SK-N-SH (cell line): ENCODE results near the gene POLD3. TPM values are rescaled to one million over a fixed set of nuclear protein-coding genes. Genes with fewer than 3 reads are reported as not detected.

ENCODE experiments used
- CTCF ChIA-PET: fragments of 300-600, 350-600 bp; formaldehyde crosslinking; extraction: SDS; loops from one replicate; lab custom pipeline; 2021; lab: Yijun Ruan, JAX
- POLR2A ChIA-PET: fragments of 350-600 bp; sonication (Branson Sonifier 250); formaldehyde crosslinking; extraction: SDS; loops from one replicate; lab custom pipeline; 2020; ENCODE audit warnings: antibody characterized with exemption, inconsistent platforms; lab: Yijun Ruan, JAX
- DNase-seq: peaks from one replicate; pipeline ENCODE4 v3.0.0; 2012
- H2AFZ ChIP-seq: fragments of 200-600 bp; sonication (generic); 2 replicates; pipeline ENCODE4 v1.8.1; 2016; ENCODE audit warnings: antibody characterized with exemption, mild to moderate bottlenecking, low read depth
- H3F3A ChIP-seq: fragments of 200-600 bp; sonication (generic); replicated peaks from 2 replicates; pipeline ENCODE3; 2016; ENCODE audit warnings: antibody characterized with exemption, mild to moderate bottlenecking; ENCODE audit not compliant: insufficient read depth
- H3K27ac ChIP-seq, 2 experiments: fragments of 200-500 bp in 1 of 2; fragments of 200-600 bp in 1 of 2; sonication (Bioruptor generic) in 1 of 2; sonication (generic), shearing (Covaris generic) in 1 of 2; 2 replicates each; pipeline versions ENCODE4 v1.5.1 to v1.6.1; 2014 to 2016; ENCODE audit warnings: low read depth in 2 of 2, inconsistent platforms in 1 of 2, low read length in 1 of 2, mild to moderate bottlenecking in 1 of 2, mixed read lengths in 1 of 2
- H3K27me3 ChIP-seq: fragments of 200-600 bp; sonication (generic), shearing (Covaris generic); 2 replicates; pipeline ENCODE4 v1.6.1; 2016; ENCODE audit warnings: mixed run types; ENCODE audit not compliant: insufficient read depth
- H3K36me3 ChIP-seq, 2 experiments: fragments of 200-500 bp in 1 of 2; fragments of 200-600 bp in 1 of 2; sonication (Bioruptor generic) in 1 of 2; sonication (generic) in 1 of 2; replicated peaks in 1 of 2; 2 replicates each; pipeline versions ENCODE3 to v1.5.1; 2014 to 2016; ENCODE audit warnings: low read length in 1 of 2, mild to moderate bottlenecking in 1 of 2; ENCODE audit not compliant: insufficient read depth in 2 of 2, control insufficient read depth in 1 of 2
- H3K4me1 ChIP-seq, 2 experiments: fragments of 200-500 bp in 1 of 2; fragments of 200-600 bp in 1 of 2; sonication (Bioruptor generic) in 1 of 2; sonication (generic), shearing (Covaris generic) in 1 of 2; 2 replicates each; pipeline versions ENCODE4 v1.5.1 to v1.6.1; 2014 to 2016; ENCODE audit warnings: low read depth in 1 of 2, low read length in 1 of 2, mixed run types in 1 of 2; ENCODE audit not compliant: insufficient read depth in 2 of 2, control insufficient read depth in 1 of 2
- H3K4me2 ChIP-seq: fragments of 200-600 bp; sonication (generic), shearing (Covaris generic); 2 replicates; pipeline ENCODE4 v1.6.1; 2017; ENCODE audit warnings: mixed run types
- H3K4me3 ChIP-seq, 2 experiments: fragments of 200-500 bp in 1 of 2; fragments of 200-600 bp in 1 of 2; sonication (Bioruptor generic) in 1 of 2; sonication (generic), shearing (Covaris generic) in 1 of 2; 2 replicates each; pipeline versions ENCODE4 v1.5.1 to v1.8.1; 2014 to 2016; ENCODE audit warnings: low read depth in 2 of 2, inconsistent platforms in 1 of 2, low read length in 1 of 2, mild to moderate bottlenecking in 1 of 2, mixed read lengths in 1 of 2, moderate library complexity in 1 of 2
- H3K79me2 ChIP-seq: fragments of 200-600 bp; sonication (generic); 2 replicates; pipeline ENCODE4 v1.8.1; 2017; ENCODE audit warnings: mild to moderate bottlenecking; ENCODE audit not compliant: insufficient read depth
- H3K9ac ChIP-seq: fragments of 200-600 bp; sonication (generic); 2 replicates; pipeline ENCODE4 v1.6.1; 2017; ENCODE audit warnings: mixed run types
- H3K9me2 ChIP-seq: fragments of 200-600 bp; sonication (generic); 2 replicates; pipeline ENCODE4 v1.6.1; 2017; ENCODE audit warnings: mixed run types
- H3K9me3 ChIP-seq: fragments of 200-600 bp; sonication (generic); 2 replicates; pipeline ENCODE4 v1.6.1; 2017; ENCODE audit warnings: mixed run types, mild to moderate bottlenecking, moderate library complexity
- H4K20me1 ChIP-seq: fragments of 200-600 bp; sonication (generic); 2 replicates; pipeline ENCODE4 v1.6.1; 2017; ENCODE audit warnings: mild to moderate bottlenecking, mixed run types; ENCODE audit not compliant: insufficient read depth
- CHD2 ChIP-seq: fragments of 150-350 bp; IDR thresholded peaks from 2 replicates; pipeline ENCODE4 v1.6.1; 2018; ENCODE audit warnings: low read length; ENCODE audit not compliant: partially characterized antibody
- EP300 ChIP-seq, 2 experiments: IDR thresholded peaks; 2 replicates each; pipeline versions ENCODE4 v1.4.0 to v1.6.1; 2012; ENCODE audit warnings: borderline replicate concordance in 1 of 2, low read depth in 1 of 2, low read length in 1 of 2
- EZH2phosphoT487 ChIP-seq: fragments of 200-600 bp; sonication (generic); IDR thresholded peaks from 2 replicates; pipeline ENCODE4 v1.6.1; 2017; ENCODE audit warnings: low read depth, mixed run types, mild to moderate bottlenecking, antibody characterized with exemption, moderate library complexity, borderline replicate concordance
- FOSL2 ChIP-seq: IDR thresholded peaks from 2 replicates; pipeline ENCODE4 v1.4.0; 2012; ENCODE audit warnings: low read depth, mild to moderate bottlenecking, moderate library complexity, borderline replicate concordance
- FOXM1 ChIP-seq: IDR thresholded peaks from 2 replicates; pipeline ENCODE4 v1.4.0; 2012; ENCODE audit warnings: low read depth, mild to moderate bottlenecking
- JUND ChIP-seq: IDR thresholded peaks from 2 replicates; pipeline ENCODE4 v1.4.0; 2012
- MEF2A ChIP-seq: IDR thresholded peaks from 2 replicates; pipeline ENCODE4 v1.4.0; 2012; ENCODE audit warnings: low read depth, borderline replicate concordance
- NFIC ChIP-seq: IDR thresholded peaks from 2 replicates; pipeline ENCODE4 v1.4.0; 2012; ENCODE audit warnings: borderline replicate concordance
- NRF1 ChIP-seq: IDR thresholded peaks from 2 replicates; pipeline ENCODE4 v1.6.1; 2012; ENCODE audit warnings: low read depth, mild to moderate bottlenecking, low read length
- POLR2AphosphoS5 ChIP-seq: IDR thresholded peaks from 2 replicates; pipeline ENCODE4 v1.6.1; 2012; ENCODE audit warnings: low read depth, low read length
- RAD21 ChIP-seq: IDR thresholded peaks from 2 replicates; pipeline ENCODE4 v1.6.1; 2012; ENCODE audit warnings: mild to moderate bottlenecking, low read length
- RCOR1 ChIP-seq: fragments of 150-350 bp; IDR thresholded peaks from 2 replicates; pipeline ENCODE4 v1.6.1; 2017; ENCODE audit warnings: antibody characterized with exemption, low read length
- RFX5 ChIP-seq: IDR thresholded peaks from 2 replicates; pipeline ENCODE4 v1.6.1; 2012; ENCODE audit warnings: mild to moderate bottlenecking, improper control_type of control experiment, low read length
- RXRA ChIP-seq: IDR thresholded peaks from 2 replicates; pipeline ENCODE4 v1.4.0; 2012; ENCODE audit warnings: low read depth, mild to moderate bottlenecking, borderline replicate concordance
- TAF1 ChIP-seq: IDR thresholded peaks from 2 replicates; pipeline ENCODE4 v1.6.1; 2012; ENCODE audit warnings: low read depth, mild to moderate bottlenecking, low read length, moderate library complexity, borderline replicate concordance
- TCF12 ChIP-seq: IDR thresholded peaks from 2 replicates; pipeline ENCODE4 v1.4.0; 2012
- TEAD4 ChIP-seq: IDR thresholded peaks from 2 replicates; pipeline ENCODE4 v1.4.0; 2012; ENCODE audit warnings: mild to moderate bottlenecking, borderline replicate concordance; ENCODE audit not compliant: insufficient read depth
- WGBS: methylation state at CpG from one replicate; pipeline ENCODE4 v1.1.6; 2017; ENCODE audit warnings: low lambda C conversion rate; 5-methylcytosine and 5-hydroxymethylcytosine counted together
- polyA plus RNA-seq, 3 experiments: library from polyadenylated mRNA; depleted of rRNA; stranded (reverse); fragments of >200 nt; gene quantifications; 2 replicates each; pipeline ENCODE4 v1.2.3, GENCODE V29; 2012
- TF ChIP-seq, protein P1 (sequence below): fragments of 150-350 bp; IDR thresholded peaks from 2 replicates; pipeline ENCODE4 v1.6.1; 2016; ENCODE audit warnings: mild to moderate bottlenecking, low read depth, low read length
- TF ChIP-seq, protein P2 (sequence below): fragments of 200-600 bp; sonication (generic); IDR thresholded peaks from 2 replicates; pipeline ENCODE4 v1.6.1; 2017; ENCODE audit warnings: antibody characterized with exemption, mild to moderate bottlenecking, moderate library complexity
- TF ChIP-seq, protein P3 (sequence below): IDR thresholded peaks from 2 replicates; pipeline ENCODE4 v1.4.0; 2012; ENCODE audit warnings: low read depth, borderline replicate concordance

The POLD3 gene
- polyA plus RNA-seq, 1 of the 3 experiments (the other 2 are of a cell fraction), result 7.9 TPM

DNA sequence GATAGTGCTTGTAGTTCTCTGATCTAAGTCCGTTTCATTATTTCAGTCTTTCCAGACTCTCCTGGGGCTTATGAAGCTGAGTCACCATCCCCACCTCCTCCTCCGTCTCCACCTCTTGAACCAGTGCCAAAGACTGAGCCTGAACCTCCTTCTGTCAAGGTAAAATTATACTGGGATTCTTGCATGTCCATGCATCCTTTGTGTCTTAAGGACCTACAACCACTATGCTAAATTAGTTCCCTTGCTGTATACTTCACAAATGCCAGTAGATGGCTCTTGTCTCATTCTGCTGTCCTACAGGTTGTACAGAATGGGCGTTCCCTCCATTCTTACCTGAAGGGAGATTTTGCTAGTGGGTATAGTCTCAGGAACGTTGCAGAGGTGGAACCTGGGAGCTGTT lies 42.2 kb downstream of the POLD3 start:
- Histone ChIP-seq H3K4me1 (peaks cover 0 to 14% of the 10 kb centered on the region in 2 experiments; a peak in 2 of 4 replicates), H3K4me2 (no peak overlapping the region), H3F3A (peaks cover 20% of the 10 kb centered on the region), H3K9me3 (no peaks in the 10 kb centered on the region), H4K20me1 (no peaks in the 10 kb centered on the region), H3K9me2 (no peaks in the 10 kb centered on the region), H3K9ac (no peak overlapping the region), H3K36me3 (peaks cover 18 to 23% of the 10 kb centered on the region in 2 experiments), H3K27ac (no peak overlapping the region), H3K27me3 (no peaks in the 10 kb centered on the region), H3K79me2 (peaks cover 3% of the 10 kb centered on the region; the same call in 1 of the 2 replicates), H2AFZ (no peak overlapping the region), H3K4me3 (no peak overlapping the region)
- TF ChIP-seq, protein P1, sequence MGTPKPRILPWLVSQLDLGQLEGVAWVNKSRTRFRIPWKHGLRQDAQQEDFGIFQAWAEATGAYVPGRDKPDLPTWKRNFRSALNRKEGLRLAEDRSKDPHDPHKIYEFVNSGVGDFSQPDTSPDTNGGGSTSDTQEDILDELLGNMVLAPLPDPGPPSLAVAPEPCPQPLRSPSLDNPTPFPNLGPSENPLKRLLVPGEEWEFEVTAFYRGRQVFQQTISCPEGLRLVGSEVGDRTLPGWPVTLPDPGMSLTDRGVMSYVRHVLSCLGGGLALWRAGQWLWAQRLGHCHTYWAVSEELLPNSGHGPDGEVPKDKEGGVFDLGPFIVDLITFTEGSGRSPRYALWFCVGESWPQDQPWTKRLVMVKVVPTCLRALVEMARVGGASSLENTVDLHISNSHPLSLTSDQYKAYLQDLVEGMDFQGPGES, result no peak
- TF ChIP-seq TAF1, result no peak
- TF ChIP-seq, protein P2, sequence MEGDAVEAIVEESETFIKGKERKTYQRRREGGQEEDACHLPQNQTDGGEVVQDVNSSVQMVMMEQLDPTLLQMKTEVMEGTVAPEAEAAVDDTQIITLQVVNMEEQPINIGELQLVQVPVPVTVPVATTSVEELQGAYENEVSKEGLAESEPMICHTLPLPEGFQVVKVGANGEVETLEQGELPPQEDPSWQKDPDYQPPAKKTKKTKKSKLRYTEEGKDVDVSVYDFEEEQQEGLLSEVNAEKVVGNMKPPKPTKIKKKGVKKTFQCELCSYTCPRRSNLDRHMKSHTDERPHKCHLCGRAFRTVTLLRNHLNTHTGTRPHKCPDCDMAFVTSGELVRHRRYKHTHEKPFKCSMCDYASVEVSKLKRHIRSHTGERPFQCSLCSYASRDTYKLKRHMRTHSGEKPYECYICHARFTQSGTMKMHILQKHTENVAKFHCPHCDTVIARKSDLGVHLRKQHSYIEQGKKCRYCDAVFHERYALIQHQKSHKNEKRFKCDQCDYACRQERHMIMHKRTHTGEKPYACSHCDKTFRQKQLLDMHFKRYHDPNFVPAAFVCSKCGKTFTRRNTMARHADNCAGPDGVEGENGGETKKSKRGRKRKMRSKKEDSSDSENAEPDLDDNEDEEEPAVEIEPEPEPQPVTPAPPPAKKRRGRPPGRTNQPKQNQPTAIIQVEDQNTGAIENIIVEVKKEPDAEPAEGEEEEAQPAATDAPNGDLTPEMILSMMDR, result peak; percentile 48
- TF ChIP-seq JUND, result 0 out of 2 replicates have a peak, but pooled peaks have one; percentile 26
- TF ChIP-seq NFIC, result peak; percentile 50; the same call in 1 of the 2 replicates
- no peak for TF ChIP-seq TCF12
- peak; percentile 25; the same call in 1 of the 2 replicates for TF ChIP-seq FOSL2
- peak; percentile 48 for TF ChIP-seq RAD21
- TF ChIP-seq RFX5, result no peak
- no peak for TF ChIP-seq EP300 (IDR thresholded peaks at IDR 0.05; ENCODE audit: borderline replicate concordance in 1 of 2, low read depth in 1 of 2, low read length in 1 of 2)
- no peak for DNase-seq
- ChIA-PET POLR2A (no interaction called here), CTCF (interaction anchor here (0.7 to 1.8 kb wide), 6 partner anchors 9 to 141 kb away, joined by 3 to 17 read pairs (median 3); partner anchors contain the start of gene LIPT2)
- WGBS, result 57% methylated on average over 4 of the region's 4 CpGs

DNA sequence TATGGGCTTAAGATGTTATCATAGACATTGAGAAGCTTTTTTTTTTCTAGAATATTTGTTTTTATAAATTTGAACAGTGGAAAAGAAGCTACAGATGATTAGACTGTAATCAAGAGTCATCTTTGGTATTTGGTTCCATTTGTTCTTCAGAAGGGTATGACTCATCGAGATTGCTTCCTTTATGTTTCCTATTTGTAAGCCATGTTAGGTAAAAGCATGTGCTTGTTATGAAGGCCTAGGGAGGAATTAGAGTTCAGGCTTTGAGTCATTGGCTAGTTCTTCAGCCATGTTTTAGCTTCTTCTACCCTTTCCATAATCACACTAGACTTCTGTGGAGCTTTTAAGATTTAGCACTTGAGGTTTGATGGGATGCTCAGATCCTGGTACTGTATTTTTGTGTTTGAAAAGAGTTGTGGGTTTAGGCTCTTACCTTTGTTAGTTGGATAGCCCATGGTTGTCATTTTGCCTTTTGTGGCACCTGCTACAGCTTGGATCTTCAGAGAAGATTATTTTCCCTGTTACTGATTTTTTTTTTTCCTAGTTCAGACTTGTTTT lies 44.3 kb downstream of the POLD3 start:
- peak overlapping the region; percentile 47 to 80; a peak in 3 of 4 replicates for H3K27ac ChIP-seq
- WGBS, result 28% methylated on average over 1 of the region's 1 CpG
- H2AFZ ChIP-seq, result peak overlapping the region; percentile 64; the same call in 1 of the 2 replicates
- H3K79me2 ChIP-seq, result peaks cover 3% of the 10 kb centered on the region; the same call in 1 of the 2 replicates
- H3K9me2 ChIP-seq, result no peaks in the 10 kb centered on the region
- no peaks in the 10 kb centered on the region for H3K9me3 ChIP-seq
- H3K9ac ChIP-seq, result no peak overlapping the region
- H3F3A ChIP-seq, result peaks cover 20% of the 10 kb centered on the region
- H3K4me3 ChIP-seq, result no peak overlapping the region
- no peaks in the 10 kb centered on the region for H3K27me3 ChIP-seq
- H3K36me3 ChIP-seq, result peaks cover 20 to 34% of the 10 kb centered on the region in 2 experiments
- POLR2A ChIA-PET, result no interaction called here
- H4K20me1 ChIP-seq, result no peaks in the 10 kb centered on the region
- no peak for DNase-seq
- H3K4me2 ChIP-seq, result no peak overlapping the region
- CTCF ChIA-PET, result interaction anchor here (1.1 to 1.3 kb wide), 2 partner anchors 47 to 66 kb away, joined by 3 to 4 read pairs; no protein-coding TSS in a partner anchor
- H3K4me1 ChIP-seq, result peaks cover 0 to 14% of the 10 kb centered on the region in 2 experiments; a peak in 2 of 4 replicates
- TF ChIP-seq NRF1, result no peak
- TF ChIP-seq EZH2phosphoT487, result no peak
- no peak for TF ChIP-seq FOXM1
- no peak for TF ChIP-seq CHD2
- TF ChIP-seq RXRA, result peak; percentile 36; the same call in 1 of the 2 replicates
- TF ChIP-seq, protein P2, result no peak
- TF ChIP-seq TCF12, result peak; percentile 40; the same call in 1 of the 2 replicates
- TF ChIP-seq RAD21, result no peak
- no peak for TF ChIP-seq MEF2A
- peak; percentile 75; the same call in 1 of the 2 replicates for TF ChIP-seq FOSL2
- TF ChIP-seq JUND, result peak; percentile 72
- TF ChIP-seq, protein P3, sequence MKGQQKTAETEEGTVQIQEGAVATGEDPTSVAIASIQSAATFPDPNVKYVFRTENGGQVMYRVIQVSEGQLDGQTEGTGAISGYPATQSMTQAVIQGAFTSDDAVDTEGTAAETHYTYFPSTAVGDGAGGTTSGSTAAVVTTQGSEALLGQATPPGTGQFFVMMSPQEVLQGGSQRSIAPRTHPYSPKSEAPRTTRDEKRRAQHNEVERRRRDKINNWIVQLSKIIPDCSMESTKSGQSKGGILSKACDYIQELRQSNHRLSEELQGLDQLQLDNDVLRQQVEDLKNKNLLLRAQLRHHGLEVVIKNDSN, result no peak
- TF ChIP-seq TEAD4, result no peak
- no peak for TF ChIP-seq POLR2AphosphoS5
- no peak for TF ChIP-seq RFX5
- no peak for TF ChIP-seq RCOR1
